Adipocyte (in vitro differentiated cells): ENCODE data around the gene TRAF2.

Experiments used
- DNase-seq: peaks from one replicate; pipeline ENCODE4 v3.0.0-alpha.2; 2015; ENCODE audit warnings: low read depth
- H3K27me3 ChIP-seq: replicated peaks from 2 replicates; pipeline ENCODE4 v1.7.0; 2013; ENCODE audit warnings: mild to moderate bottlenecking, low read length, moderate library complexity; ENCODE audit not compliant: control insufficient read depth, insufficient read depth
- H3K36me3 ChIP-seq: 2 replicates; pipeline ENCODE4 v1.7.0; 2013; ENCODE audit warnings: low read length, mild to moderate bottlenecking, moderate library complexity; ENCODE audit not compliant: control insufficient read depth, insufficient read depth, severe bottlenecking
- H3K4me1 ChIP-seq: 2 replicates; pipeline ENCODE4 v1.7.0; 2013; ENCODE audit warnings: mild to moderate bottlenecking, low read length, moderate library complexity; ENCODE audit not compliant: control insufficient read depth, insufficient read depth
- H3K4me3 ChIP-seq: 2 replicates; pipeline ENCODE4 v1.7.0; 2013; ENCODE audit warnings: mild to moderate bottlenecking, low read length, moderate library complexity
- H3K9ac ChIP-seq: 2 replicates; pipeline ENCODE4 v1.7.0; 2013; ENCODE audit warnings: mild to moderate bottlenecking, low read length, moderate library complexity
- H3K9me3 ChIP-seq: 2 replicates; pipeline ENCODE4 v1.7.0; 2013; ENCODE audit warnings: mild to moderate bottlenecking, low read length, moderate library complexity; ENCODE audit not compliant: control insufficient read depth

Gene TRAF2

DNA sequence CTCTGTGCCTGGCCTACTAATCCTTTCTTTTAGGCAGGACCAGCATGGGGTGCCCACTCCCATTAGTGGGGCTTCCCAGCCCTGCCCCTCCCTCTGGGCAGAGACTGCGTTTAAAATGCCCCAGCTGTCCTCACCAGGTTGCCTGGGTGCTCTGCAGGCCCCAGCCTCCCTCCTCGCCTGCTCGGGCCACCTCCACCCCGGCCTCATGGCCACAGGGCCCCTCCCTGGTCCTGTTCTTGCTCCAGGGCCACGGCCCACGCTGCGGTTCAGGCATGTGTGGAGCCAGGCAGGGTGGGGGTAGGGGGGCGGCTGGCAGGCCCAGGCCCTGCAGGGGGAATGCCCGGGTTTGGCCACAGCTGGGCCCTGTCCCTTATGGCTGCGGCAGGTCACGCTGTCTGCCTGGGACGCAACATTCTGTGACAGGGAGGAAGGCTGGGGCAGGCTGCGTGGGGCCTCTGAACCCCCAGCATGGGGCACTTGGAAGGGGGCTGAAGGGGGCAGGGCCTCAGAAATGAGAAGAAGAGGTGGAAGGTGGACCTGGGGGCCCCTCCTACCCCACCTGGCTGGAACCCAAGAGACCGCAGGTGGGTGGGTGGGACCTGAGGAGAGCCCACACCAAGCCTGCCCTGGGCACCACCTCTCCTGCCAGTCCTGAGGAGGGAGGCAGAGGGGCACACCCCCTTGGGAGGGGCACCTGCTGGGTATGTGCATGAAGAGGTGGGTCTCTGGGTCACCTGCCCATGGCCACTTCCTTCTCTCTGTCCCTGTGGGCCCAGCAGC, 65.4 kb downstream of the TRAF2 start, which contains the start of gene LCN12:
Gene LCN12 (plus strand): TSS at position 733 of the 780 bp plus-strand sequence. CDS start 55 bp downstream, outside the sequence.
- Histone ChIP-seq H3K9ac (no peak within 1 kb of the TSS), H3K9me3 (no peaks in the 10 kb centered on the region), H3K4me3 (no peak within 1 kb of the TSS), H3K27me3 (peaks cover 17% of the 10 kb centered on the region), H3K36me3 (no peaks in the 10 kb centered on the region), H3K4me1 (peaks cover 5% of the 10 kb centered on the region)
- no peak for DNase-seq

DNA sequence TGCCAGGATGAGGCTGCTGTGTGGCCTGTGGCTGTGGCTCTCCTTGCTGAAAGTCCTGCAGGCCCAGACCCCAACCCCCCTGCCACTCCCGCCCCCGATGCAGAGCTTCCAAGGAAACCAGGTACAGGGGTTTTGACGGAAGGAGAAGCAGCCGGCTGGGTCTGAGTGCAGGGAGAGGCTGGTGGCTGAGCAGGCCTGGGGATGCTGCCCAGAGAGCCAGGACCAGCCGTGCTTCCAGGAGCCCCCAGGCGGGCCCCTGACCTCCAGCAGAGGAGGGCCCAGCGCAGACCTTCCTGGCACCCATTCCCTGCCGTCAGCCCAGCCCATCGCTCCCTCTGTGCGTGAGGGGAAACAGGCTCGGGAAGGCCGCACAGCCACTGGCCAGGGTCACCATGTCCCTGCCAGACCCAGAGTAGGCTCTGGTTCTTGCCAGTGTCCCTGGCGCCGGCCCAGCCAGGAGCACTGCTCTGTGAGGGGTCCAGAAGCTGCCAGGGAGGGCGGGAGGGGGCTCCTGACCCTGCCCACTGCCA, 66.1 kb downstream of the TRAF2 start:
- no peak overlapping the region for H3K9ac ChIP-seq

DNA sequence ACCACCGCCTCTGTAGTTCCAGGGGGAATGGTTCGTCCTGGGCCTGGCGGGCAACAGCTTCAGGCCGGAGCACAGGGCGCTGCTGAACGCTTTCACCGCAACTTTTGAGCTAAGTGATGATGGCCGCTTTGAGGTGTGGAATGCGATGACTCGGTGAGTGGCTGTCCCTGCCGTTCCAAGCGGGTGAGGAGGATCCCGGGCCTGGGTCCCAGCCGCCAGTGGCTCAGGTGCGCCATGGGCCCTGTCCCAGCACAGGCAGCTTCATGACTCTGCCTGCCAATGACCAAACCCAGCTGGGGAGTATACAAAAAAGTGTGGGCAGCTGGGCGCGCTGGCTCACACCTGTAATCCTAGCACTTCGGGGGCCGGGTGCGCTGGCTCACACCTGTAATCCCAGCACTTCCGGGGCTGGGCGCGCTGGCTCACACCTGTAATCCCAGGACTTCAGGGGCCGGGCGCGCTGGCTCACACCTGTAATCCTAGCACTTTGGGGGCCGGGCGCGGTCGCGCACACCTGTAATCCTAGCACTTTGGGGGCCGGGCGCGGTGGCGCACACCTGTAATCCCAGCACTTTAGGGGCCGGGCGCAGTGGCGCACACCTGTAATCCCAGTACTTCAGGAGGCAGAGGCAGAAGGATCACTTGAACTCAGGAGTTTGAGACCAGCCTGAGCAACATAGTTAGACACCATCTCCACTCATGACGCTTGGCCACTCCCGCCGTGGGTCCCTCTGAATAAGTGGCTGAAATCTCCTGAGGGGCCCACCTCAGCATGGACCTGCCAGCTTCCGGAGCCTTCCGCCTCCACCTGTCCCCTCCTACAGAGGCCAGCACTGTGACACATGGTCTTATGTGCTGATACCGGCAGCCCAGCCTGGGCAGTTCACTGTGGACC, 66.8 kb downstream of the TRAF2 start:
- DNase-seq = no peak
- H3K36me3 ChIP-seq = no peaks in the 10 kb centered on the region

More for the DNA sequence above, 66.1 kb downstream of the TRAF2 start:
- Histone ChIP-seq H3K9me3 (no peaks in the 10 kb centered on the region), H3K36me3 (no peaks in the 10 kb centered on the region), H3K4me1 (peaks cover 5% of the 10 kb centered on the region), H3K27me3 (peaks cover 17% of the 10 kb centered on the region), H3K4me3 (no peak overlapping the region)
- no peak for DNase-seq

DNA sequence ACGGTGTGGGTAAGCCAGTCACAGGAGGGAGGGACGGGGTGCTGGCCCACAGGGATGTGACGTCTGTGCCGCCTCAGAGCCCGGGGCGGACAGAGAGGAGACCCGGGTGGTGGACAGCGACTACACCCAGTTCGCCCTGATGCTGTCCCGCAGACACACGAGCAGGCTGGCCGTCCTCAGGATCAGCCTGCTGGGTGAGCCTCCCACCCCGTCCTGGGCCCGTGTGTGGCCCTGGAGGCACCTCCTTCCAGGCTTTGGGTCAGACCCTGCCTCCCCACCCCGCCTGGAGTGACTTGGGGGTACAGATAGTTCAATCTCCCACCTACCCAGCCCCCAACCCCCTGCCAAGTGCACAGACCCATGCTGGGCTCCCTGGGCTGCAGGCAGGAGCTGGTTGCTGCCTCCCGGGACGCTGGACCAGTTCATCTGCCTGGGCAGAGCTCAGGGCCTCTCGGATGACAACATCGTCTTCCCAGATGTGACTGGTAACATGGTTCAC, 67.5 kb downstream of the TRAF2 start:
- Histone ChIP-seq H3K4me3 (no peak overlapping the region), H3K9ac (no peak overlapping the region)
- DNase-seq = no peak

More for the DNA sequence above, 66.8 kb downstream of the TRAF2 start:
- H3K4me3 ChIP-seq = no peak overlapping the region
- peaks cover 17% of the 10 kb centered on the region for H3K27me3 ChIP-seq
- H3K4me1 ChIP-seq = peaks cover 5% of the 10 kb centered on the region
- no peaks in the 10 kb centered on the region for H3K9me3 ChIP-seq
- H3K9ac ChIP-seq = no peak overlapping the region

GRCh38 chr9:136954270-136955083, 68.2 kb downstream of the TRAF2 start:
- Histone ChIP-seq H3K4me3 (no peak overlapping the region), H3K9ac (no peak overlapping the region), H3K4me1 (peaks cover 5% of the 10 kb centered on the region), H3K27me3 (peaks cover 17% of the 10 kb centered on the region), H3K36me3 (no peaks in the 10 kb centered on the region), H3K9me3 (no peaks in the 10 kb centered on the region)
- DNase-seq = no peak

More for the DNA sequence above, 67.5 kb downstream of the TRAF2 start:
- no peaks in the 10 kb centered on the region for H3K36me3 ChIP-seq
- no peaks in the 10 kb centered on the region for H3K9me3 ChIP-seq
- peaks cover 5% of the 10 kb centered on the region for H3K4me1 ChIP-seq
- peaks cover 17% of the 10 kb centered on the region for H3K27me3 ChIP-seq

- no peak for DNase-seq
- H3K9ac ChIP-seq = no peak overlapping the region
- peaks cover 1% of the 10 kb centered on the region for H3K4me1 ChIP-seq
- H3K9me3 ChIP-seq = no peaks in the 10 kb centered on the region
- H3K4me3 ChIP-seq = no peak overlapping the region
- no peaks in the 10 kb centered on the region for H3K36me3 ChIP-seq
- H3K27me3 ChIP-seq = peaks cover 17% of the 10 kb centered on the region
These were observed 69.1 kb downstream of the TRAF2 start for GRCh38 chr9:136955202-136955942.

DNA sequence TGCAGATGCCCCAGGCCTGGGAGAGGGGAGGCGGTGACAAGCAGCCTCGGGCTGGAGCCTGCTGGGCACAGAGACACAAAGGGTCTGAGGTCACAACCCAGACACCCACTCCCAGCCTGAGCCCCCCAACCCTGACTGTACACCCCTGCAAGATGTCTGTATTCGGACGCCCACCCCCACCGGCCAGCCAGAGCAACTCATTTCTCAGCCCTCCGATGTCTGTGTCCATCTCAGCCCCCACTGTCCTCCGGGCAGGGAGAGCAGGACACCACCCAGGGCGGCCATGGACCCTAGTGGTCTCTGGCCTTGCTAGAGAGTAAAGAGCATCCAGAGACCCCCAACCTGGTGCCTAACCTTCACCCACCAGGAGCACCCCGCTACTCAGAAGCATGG, 69.6 kb downstream of the TRAF2 start:
- H3K4me1 ChIP-seq = no peaks in the 10 kb centered on the region
- no peak overlapping the region for H3K4me3 ChIP-seq
- peaks cover 17% of the 10 kb centered on the region for H3K27me3 ChIP-seq
- H3K9me3 ChIP-seq = no peaks in the 10 kb centered on the region
- H3K9ac ChIP-seq = no peak overlapping the region
- DNase-seq = no peak
- no peaks in the 10 kb centered on the region for H3K36me3 ChIP-seq

GRCh38 chr9:136956604-136957003, 70.3 kb downstream of the TRAF2 start:
- no peak for DNase-seq
- no peaks in the 10 kb centered on the region for H3K36me3 ChIP-seq
- peaks cover 17% of the 10 kb centered on the region for H3K27me3 ChIP-seq
- no peak overlapping the region for H3K9ac ChIP-seq
- no peaks in the 10 kb centered on the region for H3K9me3 ChIP-seq
- H3K4me3 ChIP-seq = no peak overlapping the region
- peaks cover 5% of the 10 kb centered on the region for H3K4me1 ChIP-seq

- Histone ChIP-seq H3K9ac (no peak overlapping the region), H3K36me3 (no peaks in the 10 kb centered on the region), H3K27me3 (peaks cover 17% of the 10 kb centered on the region), H3K4me3 (no peak overlapping the region), H3K4me1 (peaks cover 6% of the 10 kb centered on the region), H3K9me3 (no peaks in the 10 kb centered on the region)
- no peak for DNase-seq
These were observed 71.1 kb downstream of the TRAF2 start for GRCh38 chr9:136957461-136957860.

GRCh38 chr9:136957901-136958300, 71.6 kb downstream of the TRAF2 start:
- H3K36me3 ChIP-seq = no peaks in the 10 kb centered on the region
- no peak for DNase-seq
- H3K9ac ChIP-seq = no peak overlapping the region
- no peak overlapping the region for H3K4me3 ChIP-seq
- H3K4me1 ChIP-seq = peaks cover 6% of the 10 kb centered on the region
- H3K9me3 ChIP-seq = no peaks in the 10 kb centered on the region
- peaks cover 17% of the 10 kb centered on the region for H3K27me3 ChIP-seq
